Muscle layer of duodenum (tissue), 2 donors: Measurements from ENCODE around the gene NMNAT2.

Source experiments
- H3K27ac ChIP-seq: one replicate; pipeline ENCODE4 v1.7.0; 2013; ENCODE audit warnings: mild to moderate bottlenecking, low read length
- H3K27me3 ChIP-seq: one replicate; pipeline ENCODE4 v1.7.0; 2013; ENCODE audit warnings: low read depth, mild to moderate bottlenecking, control low read depth, low read length
- H3K36me3 ChIP-seq, 2 donors: one replicate each; pipeline ENCODE4 v1.7.0; 2013; ENCODE audit warnings: low read length in 2 of 2, control low read depth in 1 of 2, mild to moderate bottlenecking in 1 of 2; ENCODE audit not compliant: insufficient read depth in 2 of 2, control insufficient read depth in 1 of 2
- H3K4me1 ChIP-seq, 2 donors: one replicate each; pipeline ENCODE4 v1.7.0; 2013; ENCODE audit warnings: low read length in 2 of 2, mild to moderate bottlenecking in 2 of 2, control low read depth in 1 of 2, moderate library complexity in 1 of 2; ENCODE audit not compliant: insufficient read depth in 2 of 2, control insufficient read depth in 1 of 2
- H3K4me3 ChIP-seq, 2 donors: one replicate each; pipeline ENCODE4 v1.7.0; 2013; ENCODE audit warnings: low read length in 2 of 2, low read depth in 1 of 2, mild to moderate bottlenecking in 1 of 2
- H3K9me3 ChIP-seq, 2 donors: one replicate each; pipeline ENCODE4 v1.7.0; 2013; ENCODE audit warnings: low read length in 2 of 2, control low read depth in 1 of 2, mild to moderate bottlenecking in 1 of 2; ENCODE audit not compliant: control insufficient read depth in 1 of 2
- donor health status: healthy.

The NMNAT2 gene

GRCh38 chr1:183417772-183418491 lies at the start of gene NMNAT2:
Gene NMNAT2 (minus strand): TSS chr1:183418380. CDS start chr1:183418267, 113 bp downstream.
- peak within 1 kb of the TSS; percentile 62 for H3K4me3 ChIP-seq
- no peaks in the 10 kb centered on the region for H3K36me3 ChIP-seq
- H3K27ac ChIP-seq: no peak within 1 kb of the TSS
- H3K4me1 ChIP-seq: peaks cover 0 to 23% of the 10 kb centered on the region in 2 donors
- peaks cover 34% of the 10 kb centered on the region for H3K27me3 ChIP-seq
- H3K9me3 ChIP-seq: no peaks in the 10 kb centered on the region

GRCh38 chr1:183467687-183468086 lies 49.5 kb upstream of the NMNAT2 start:
- no peak overlapping the region for H3K27ac ChIP-seq
- no peaks in the 10 kb centered on the region for H3K9me3 ChIP-seq
- H3K4me1 ChIP-seq: no peaks in the 10 kb centered on the region

GRCh38 chr1:183466781-183467180 lies 48.6 kb upstream of the NMNAT2 start:
- Histone ChIP-seq H3K9me3 (no peaks in the 10 kb centered on the region), H3K4me1 (no peaks in the 10 kb centered on the region), H3K27ac (no peak overlapping the region), H3K4me3 (no peak overlapping the region), H3K27me3 (no peaks in the 10 kb centered on the region), H3K36me3 (peaks cover 0 to 10% of the 10 kb centered on the region in 2 donors)

More at GRCh38 chr1:183467687-183468086, 49.5 kb upstream of the NMNAT2 start:
- peaks cover 0 to 13% of the 10 kb centered on the region in 2 donors for H3K36me3 ChIP-seq
- no peaks in the 10 kb centered on the region for H3K27me3 ChIP-seq
- no peak overlapping the region for H3K4me3 ChIP-seq

- Histone ChIP-seq H3K4me3 (no peak overlapping the region), H3K27ac (no peak overlapping the region), H3K9me3 (no peaks in the 10 kb centered on the region), H3K27me3 (no peaks in the 10 kb centered on the region), H3K4me1 (no peaks in the 10 kb centered on the region), H3K36me3 (no peaks in the 10 kb centered on the region)
These were observed 45.4 kb upstream of the NMNAT2 start for GRCh38 chr1:183463566-183463965.

- no peaks in the 10 kb centered on the region for H3K4me1 ChIP-seq
- no peaks in the 10 kb centered on the region for H3K27me3 ChIP-seq
- H3K36me3 ChIP-seq: no peaks in the 10 kb centered on the region
- no peak overlapping the region for H3K4me3 ChIP-seq
- no peaks in the 10 kb centered on the region for H3K9me3 ChIP-seq
- no peak overlapping the region for H3K27ac ChIP-seq
These were observed 43.2 kb upstream of the NMNAT2 start for GRCh38 chr1:183461350-183461749.

- no peak overlapping the region for H3K27ac ChIP-seq
- no peaks in the 10 kb centered on the region for H3K27me3 ChIP-seq
- no peaks in the 10 kb centered on the region for H3K9me3 ChIP-seq
- no peaks in the 10 kb centered on the region for H3K4me1 ChIP-seq
- no peak overlapping the region for H3K4me3 ChIP-seq
- no peaks in the 10 kb centered on the region for H3K36me3 ChIP-seq
These were observed 42.4 kb upstream of the NMNAT2 start for GRCh38 chr1:183460596-183460995.

- no peaks in the 10 kb centered on the region for H3K36me3 ChIP-seq
These were observed 39.3 kb upstream of the NMNAT2 start for GRCh38 chr1:183457449-183457848.

GRCh38 chr1:183456826-183457225 lies 38.6 kb upstream of the NMNAT2 start:
- no peaks in the 10 kb centered on the region for H3K4me1 ChIP-seq
- H3K36me3 ChIP-seq: no peaks in the 10 kb centered on the region
- H3K4me3 ChIP-seq: no peak overlapping the region
- no peak overlapping the region for H3K27ac ChIP-seq
- no peaks in the 10 kb centered on the region for H3K9me3 ChIP-seq
- no peaks in the 10 kb centered on the region for H3K27me3 ChIP-seq

More at GRCh38 chr1:183457449-183457848, 39.3 kb upstream of the NMNAT2 start:
- no peaks in the 10 kb centered on the region for H3K27me3 ChIP-seq
- H3K4me3 ChIP-seq: no peak overlapping the region
- no peaks in the 10 kb centered on the region for H3K4me1 ChIP-seq
- no peak overlapping the region for H3K27ac ChIP-seq
- H3K9me3 ChIP-seq: no peaks in the 10 kb centered on the region

- no peak overlapping the region for H3K27ac ChIP-seq
- no peaks in the 10 kb centered on the region for H3K36me3 ChIP-seq
These were observed 36.2 kb upstream of the NMNAT2 start for GRCh38 chr1:183454377-183454776.

GRCh38 chr1:183450093-183450492 lies 31.9 kb upstream of the NMNAT2 start:
- no peaks in the 10 kb centered on the region for H3K4me1 ChIP-seq
- no peak overlapping the region for H3K4me3 ChIP-seq
- no peak overlapping the region for H3K27ac ChIP-seq
- no peaks in the 10 kb centered on the region for H3K27me3 ChIP-seq
- H3K36me3 ChIP-seq: no peaks in the 10 kb centered on the region
- no peaks in the 10 kb centered on the region for H3K9me3 ChIP-seq

More at GRCh38 chr1:183454377-183454776, 36.2 kb upstream of the NMNAT2 start:
- Histone ChIP-seq H3K27me3 (no peaks in the 10 kb centered on the region), H3K4me1 (no peaks in the 10 kb centered on the region), H3K4me3 (no peak overlapping the region), H3K9me3 (no peaks in the 10 kb centered on the region)

GRCh38 chr1:183449223-183449770 lies 31.1 kb upstream of the NMNAT2 start:
- H3K4me1 ChIP-seq: no peaks in the 10 kb centered on the region
- H3K27ac ChIP-seq: no peak overlapping the region
- no peak overlapping the region for H3K4me3 ChIP-seq

More at GRCh38 chr1:183449223-183449770, 31.1 kb upstream of the NMNAT2 start:
- Histone ChIP-seq H3K36me3 (no peaks in the 10 kb centered on the region), H3K27me3 (no peaks in the 10 kb centered on the region), H3K9me3 (no peaks in the 10 kb centered on the region)
